KMS-11 (cell line): ENCODE data around the gene PTGES2.

Source experiments
- H2AFZ ChIP-seq: fragments of 200-600 bp; sonication (generic); 2 replicates; pipeline ENCODE4 v1.6.1; 2016; ENCODE audit warnings: antibody characterized with exemption, mixed run types, low read depth
- H3K27ac ChIP-seq: fragments of 200-600 bp; sonication (generic); 2 replicates; pipeline ENCODE4 v1.6.1; 2016; ENCODE audit warnings: mild to moderate bottlenecking, mixed run types
- H3K27me3 ChIP-seq: fragments of 200-600 bp; sonication (generic); 2 replicates; pipeline ENCODE4 v1.6.1; 2017; ENCODE audit warnings: mild to moderate bottlenecking, low read depth, mixed run types, moderate library complexity; ENCODE audit not compliant: insufficient read depth
- H3K36me3 ChIP-seq: fragments of 200-600 bp; sonication (generic); 2 replicates; pipeline ENCODE4 v1.6.1; 2017; ENCODE audit warnings: mild to moderate bottlenecking, mixed run types; ENCODE audit not compliant: insufficient read depth
- H3K4me1 ChIP-seq: fragments of 200-600 bp; sonication (generic); 2 replicates; pipeline ENCODE4 v1.6.1; 2016; ENCODE audit warnings: mild to moderate bottlenecking, low read depth, mixed run types; ENCODE audit not compliant: poor library complexity, severe bottlenecking
- H3K4me2 ChIP-seq: fragments of 200-600 bp; sonication (generic); 2 replicates; pipeline ENCODE4 v1.7.0; 2016; ENCODE audit warnings: mild to moderate bottlenecking, mixed run types
- H3K4me3 ChIP-seq: fragments of 200-600 bp; sonication (generic); IDR thresholded peaks from 2 replicates; pipeline ENCODE4 v1.6.1; 2017; ENCODE audit warnings: low read depth, low read length, mixed read lengths; ENCODE audit not compliant: insufficient read depth
- H3K79me2 ChIP-seq: fragments of 200-600 bp; sonication (generic); 2 replicates; pipeline ENCODE4 v1.6.1; 2016; ENCODE audit warnings: low read depth, mixed run types; ENCODE audit not compliant: insufficient read depth
- H3K9ac ChIP-seq: fragments of 200-600 bp; sonication (generic); 2 replicates; pipeline ENCODE4 v1.6.1; 2016; ENCODE audit warnings: mild to moderate bottlenecking, mixed run types
- H4K20me1 ChIP-seq: fragments of 200-600 bp; sonication (generic); 2 replicates; pipeline ENCODE4 v1.6.1; 2016; ENCODE audit warnings: mild to moderate bottlenecking, mixed run types; ENCODE audit not compliant: insufficient read depth
- CTCF ChIP-seq: fragments of 200-600 bp; sonication (generic); conservative IDR thresholded peaks from 2 replicates; pipeline ENCODE4 v1.6.1; 2017; ENCODE audit warnings: low read depth, mild to moderate bottlenecking, antibody characterized with exemption, low read length, moderate library complexity, mixed read lengths

The PTGES2 gene

GRCh38 chr9:128169925-128170324, 42.4 kb upstream of the PTGES2 start:
- no peaks in the 10 kb centered on the region for H4K20me1 ChIP-seq
- no peaks in the 10 kb centered on the region for H3K36me3 ChIP-seq
- no peak overlapping the region for H3K4me2 ChIP-seq
- H2AFZ ChIP-seq, result no peak overlapping the region
- no peak for TF ChIP-seq CTCF
- H3K4me3 ChIP-seq, result no peak overlapping the region
- H3K27me3 ChIP-seq, result no peaks in the 10 kb centered on the region
- H3K79me2 ChIP-seq, result no peaks in the 10 kb centered on the region
- no peak overlapping the region for H3K9ac ChIP-seq
- H3K27ac ChIP-seq, result no peak overlapping the region
- H3K4me1 ChIP-seq, result no peaks in the 10 kb centered on the region

- H3K79me2 ChIP-seq, result no peaks in the 10 kb centered on the region
- TF ChIP-seq CTCF, result no peak
- no peak overlapping the region for H3K4me3 ChIP-seq
- H3K36me3 ChIP-seq, result no peaks in the 10 kb centered on the region
- H3K27me3 ChIP-seq, result no peaks in the 10 kb centered on the region
- H2AFZ ChIP-seq, result no peak overlapping the region
- H3K4me2 ChIP-seq, result no peak overlapping the region
- H4K20me1 ChIP-seq, result no peaks in the 10 kb centered on the region
- no peaks in the 10 kb centered on the region for H3K4me1 ChIP-seq
- H3K27ac ChIP-seq, result no peak overlapping the region
- H3K9ac ChIP-seq, result no peak overlapping the region
Measured at GRCh38 chr9:128169492-128169891, 42.0 kb upstream of the PTGES2 start.

- Histone ChIP-seq H3K4me1 (no peaks in the 10 kb centered on the region), H3K27ac (no peak overlapping the region), H3K4me2 (no peak overlapping the region), H3K79me2 (no peaks in the 10 kb centered on the region), H3K4me3 (no peak overlapping the region), H4K20me1 (no peaks in the 10 kb centered on the region), H3K9ac (no peak overlapping the region), H2AFZ (no peak overlapping the region), H3K36me3 (no peaks in the 10 kb centered on the region), H3K27me3 (no peaks in the 10 kb centered on the region)
- no peak for TF ChIP-seq CTCF
Measured at GRCh38 chr9:128168731-128169308, 41.3 kb upstream of the PTGES2 start.

- Histone ChIP-seq H3K4me3 (no peak overlapping the region), H4K20me1 (no peaks in the 10 kb centered on the region), H3K27me3 (no peaks in the 10 kb centered on the region), H3K79me2 (no peaks in the 10 kb centered on the region), H2AFZ (no peak overlapping the region), H3K27ac (no peak overlapping the region), H3K9ac (no peak overlapping the region), H3K4me1 (no peaks in the 10 kb centered on the region), H3K36me3 (no peaks in the 10 kb centered on the region), H3K4me2 (no peak overlapping the region)
- TF ChIP-seq CTCF, result no peak
Measured at GRCh38 chr9:128167209-128167608, 39.7 kb upstream of the PTGES2 start.
